Suprapubic skin (tissue), 4 donors: ENCODE data around the gene SENP6. TPM values are rescaled to one million over a fixed set of nuclear protein-coding genes. Genes with fewer than 3 reads are reported as not detected.
"Not testable (repeated sequence)": the region's sequence is repeated elsewhere in the genome, so short reads cannot be mapped to it uniquely, and the experiment has no call there.

ENCODE experiments used
- DNase-seq, 2 donors: peaks; one replicate each; pipeline ENCODE4 v3.0.0-alpha.2; 2019; ENCODE audit warnings: low spot score in 2 of 2
- H3K27ac ChIP-seq: fragments of 200-600 bp; sonication (generic); one replicate; pipeline ENCODE4 v1.5.1; 2019
- H3K27me3 ChIP-seq: fragments of 200-600 bp; sonication (generic); one replicate; pipeline ENCODE4 v1.5.1; 2019
- H3K36me3 ChIP-seq: fragments of 200-600 bp; sonication (generic); one replicate; pipeline ENCODE4 v1.5.1; 2019
- H3K4me1 ChIP-seq: fragments of 200-600 bp; sonication (generic); one replicate; pipeline ENCODE4 v1.5.1; 2019
- H3K4me3 ChIP-seq: fragments of 200-600 bp; sonication (generic); one replicate; pipeline ENCODE4 v1.5.1; 2019; ENCODE audit warnings: mild to moderate bottlenecking
- H3K9me3 ChIP-seq: fragments of 200-600 bp; sonication (generic); one replicate; pipeline ENCODE4 v1.5.1; 2019
- EP300 ChIP-seq: sonication (generic); formaldehyde crosslinking; IDR thresholded peaks from one replicate; pipeline ENCODE4 v1.6.1; 2017; ENCODE audit warnings: antibody characterized with exemption
- POLR2A ChIP-seq, 2 donors: fragments of 450-650 bp; IDR thresholded peaks; one replicate each; pipeline ENCODE4 v1.6.1; 2017; ENCODE audit warnings: antibody characterized with exemption in 2 of 2, mild to moderate bottlenecking in 2 of 2, moderate library complexity in 2 of 2
- POLR2AphosphoS5 ChIP-seq, 3 donors: sonication (generic); formaldehyde crosslinking; IDR thresholded peaks; one replicate each; pipeline ENCODE4 v1.6.1; 2017; ENCODE audit warnings: antibody characterized with exemption in 3 of 3
- WGBS: methylation state at CpG from one replicate; pipeline ENCODE4 v1.1.5; 2018; 5-methylcytosine and 5-hydroxymethylcytosine counted together
- total RNA-seq, 4 donors: library from RNA; depleted of rRNA; stranded (reverse); fragments of >200 nt; gene quantifications; one replicate each; pipeline ENCODE4 v1.1.0, GENCODE V29; 2016
- TF ChIP-seq, protein P1 (sequence below), 2 donors: fragments of 200-600 bp in 1 of 2; fragments of 450-650 bp in 1 of 2; sonication (generic) in 1 of 2; IDR thresholded peaks; one replicate each; pipeline ENCODE4 v1.5.1; 2016 to 2019; ENCODE audit warnings: antibody characterized with exemption in 2 of 2, mild to moderate bottlenecking in 1 of 2, moderate library complexity in 1 of 2

The SENP6 gene
- total RNA-seq, 4 donors from 2014 or later = 65.1 to 176 (median 83.2) TPM

- Histone ChIP-seq H3K4me1 (no peaks in the 10 kb centered on the region), H3K36me3 (peaks cover 48% of the 10 kb centered on the region), H3K4me3 (no peak overlapping the region), H3K27me3 (no peaks in the 10 kb centered on the region), H3K9me3 (no peaks in the 10 kb centered on the region), H3K27ac (no peak overlapping the region)
- DNase-seq = no peak
- WGBS = 76% methylated on average over 1 of the region's 1 CpG
- TF ChIP-seq POLR2A (IDR thresholded peaks at IDR 0.05) (no peak), POLR2AphosphoS5 (IDR thresholded peaks at IDR 0.05) (no peak), EP300 (no peak)
- TF ChIP-seq, protein P1, sequence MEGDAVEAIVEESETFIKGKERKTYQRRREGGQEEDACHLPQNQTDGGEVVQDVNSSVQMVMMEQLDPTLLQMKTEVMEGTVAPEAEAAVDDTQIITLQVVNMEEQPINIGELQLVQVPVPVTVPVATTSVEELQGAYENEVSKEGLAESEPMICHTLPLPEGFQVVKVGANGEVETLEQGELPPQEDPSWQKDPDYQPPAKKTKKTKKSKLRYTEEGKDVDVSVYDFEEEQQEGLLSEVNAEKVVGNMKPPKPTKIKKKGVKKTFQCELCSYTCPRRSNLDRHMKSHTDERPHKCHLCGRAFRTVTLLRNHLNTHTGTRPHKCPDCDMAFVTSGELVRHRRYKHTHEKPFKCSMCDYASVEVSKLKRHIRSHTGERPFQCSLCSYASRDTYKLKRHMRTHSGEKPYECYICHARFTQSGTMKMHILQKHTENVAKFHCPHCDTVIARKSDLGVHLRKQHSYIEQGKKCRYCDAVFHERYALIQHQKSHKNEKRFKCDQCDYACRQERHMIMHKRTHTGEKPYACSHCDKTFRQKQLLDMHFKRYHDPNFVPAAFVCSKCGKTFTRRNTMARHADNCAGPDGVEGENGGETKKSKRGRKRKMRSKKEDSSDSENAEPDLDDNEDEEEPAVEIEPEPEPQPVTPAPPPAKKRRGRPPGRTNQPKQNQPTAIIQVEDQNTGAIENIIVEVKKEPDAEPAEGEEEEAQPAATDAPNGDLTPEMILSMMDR (IDR thresholded peaks at IDR 0.05) = no peak
Measured at GRCh38 chr6:75693534-75693933, 91.9 kb downstream of the SENP6 start.

DNA sequence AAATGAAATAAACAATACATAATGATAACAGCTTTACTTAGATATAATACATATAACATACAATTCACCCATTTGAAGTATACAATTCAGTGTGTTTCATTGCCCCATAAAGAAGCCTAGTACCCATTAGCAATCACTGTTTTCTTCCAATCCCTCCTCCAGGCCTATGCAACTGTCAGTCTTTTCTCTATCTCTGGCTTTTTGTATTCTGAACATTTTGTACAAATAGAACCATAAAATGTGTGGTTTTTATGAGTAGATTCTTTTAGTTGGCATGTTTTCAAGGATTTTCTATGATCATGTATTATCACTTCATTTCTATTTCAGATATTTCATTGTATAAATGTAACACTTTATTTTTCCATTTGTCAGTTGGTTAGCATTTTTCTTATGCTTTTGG is 92.7 kb downstream of the SENP6 start:
- TF ChIP-seq POLR2A (IDR thresholded peaks at IDR 0.05) (no peak), EP300 (no peak), POLR2AphosphoS5 (IDR thresholded peaks at IDR 0.05) (no peak)
- TF ChIP-seq, protein P1 (IDR thresholded peaks at IDR 0.05) = no peak
- peaks cover 42% of the 10 kb centered on the region for H3K36me3 ChIP-seq
- H3K4me1 ChIP-seq = no peaks in the 10 kb centered on the region

GRCh38 chr6:75708334-75708733 is 106.7 kb downstream of the SENP6 start:
- H3K36me3 ChIP-seq = peaks cover 64% of the 10 kb centered on the region
- 95% methylated on average over 4 of the region's 4 CpGs for WGBS

More for the DNA sequence above, 92.7 kb downstream of the SENP6 start:
- H3K27me3 ChIP-seq = no peaks in the 10 kb centered on the region
- no peak overlapping the region for H3K4me3 ChIP-seq
- no peaks in the 10 kb centered on the region for H3K9me3 ChIP-seq
- H3K27ac ChIP-seq = no peak overlapping the region
- no peak for DNase-seq

DNA sequence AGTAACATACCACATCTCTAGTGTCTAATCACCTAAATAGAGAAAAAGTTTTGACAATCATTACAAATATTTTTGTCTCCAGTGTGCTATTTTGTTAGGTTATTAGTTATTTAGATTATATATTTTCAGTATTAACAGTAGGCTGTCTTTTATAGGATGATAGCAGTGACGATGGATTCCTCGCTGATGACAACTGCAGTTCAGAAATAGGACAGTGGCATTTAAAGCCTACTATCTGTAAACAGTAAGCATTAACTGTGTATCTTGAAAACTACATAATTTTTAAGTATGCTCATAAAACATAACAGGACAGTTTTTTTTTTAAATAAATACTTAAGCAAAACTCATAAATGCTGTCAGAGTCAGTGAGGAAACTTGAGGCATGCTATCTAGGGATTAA is 109.5 kb downstream of the SENP6 start:
- Histone ChIP-seq H3K4me3 (no peak overlapping the region), H3K27ac (no peak overlapping the region), H3K4me1 (no peaks in the 10 kb centered on the region), H3K9me3 (no peaks in the 10 kb centered on the region), H3K27me3 (no peaks in the 10 kb centered on the region), H3K36me3 (peaks cover 73% of the 10 kb centered on the region)
- no peak for DNase-seq
- TF ChIP-seq EP300 (no peak), POLR2A (IDR thresholded peaks at IDR 0.05) (no peak), POLR2AphosphoS5 (IDR thresholded peaks at IDR 0.05) (no peak)
- TF ChIP-seq, protein P1 (IDR thresholded peaks at IDR 0.05) = no peak
- 98% methylated on average over 2 of the region's 2 CpGs for WGBS

More at GRCh38 chr6:75708334-75708733, 106.7 kb downstream of the SENP6 start:
- H3K27me3 ChIP-seq, DNase-seq, H3K4me1 ChIP-seq, H3K4me3 ChIP-seq, H3K27ac ChIP-seq, H3K9me3 ChIP-seq: not testable (repeated sequence)

- Histone ChIP-seq H3K4me3 (no peak overlapping the region), H3K36me3 (peaks cover 20% of the 10 kb centered on the region), H3K27me3 (no peaks in the 10 kb centered on the region), H3K9me3 (no peaks in the 10 kb centered on the region), H3K4me1 (no peaks in the 10 kb centered on the region), H3K27ac (no peak overlapping the region)
- no peak for DNase-seq
- TF ChIP-seq EP300 (no peak), POLR2AphosphoS5 (IDR thresholded peaks at IDR 0.05) (no peak), POLR2A (IDR thresholded peaks at IDR 0.05) (no peak)
- TF ChIP-seq, protein P1 (IDR thresholded peaks at IDR 0.05) = no peak
- 95% methylated on average over 3 of the region's 3 CpGs for WGBS
Measured at GRCh38 chr6:75719133-75719532, 117.5 kb downstream of the SENP6 start.

DNA sequence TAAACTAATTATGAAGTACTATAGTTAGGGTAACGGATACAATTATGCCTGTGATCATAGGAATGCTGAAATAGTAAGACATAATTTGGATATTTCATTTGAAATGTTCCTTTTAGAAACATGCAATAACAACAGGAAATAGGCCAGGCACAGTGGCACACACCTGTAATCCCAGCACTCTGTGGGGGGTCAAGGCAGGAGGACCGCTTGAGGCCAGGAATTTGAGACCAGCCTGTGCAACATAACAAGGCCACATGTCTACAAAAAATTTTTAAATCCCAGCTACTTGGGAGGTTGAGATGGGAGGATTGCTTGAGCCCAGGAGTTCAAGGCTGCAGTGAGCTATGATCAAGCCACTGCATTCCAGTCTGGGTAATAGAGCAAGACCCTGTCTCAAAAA is 121.7 kb downstream of the SENP6 start:
- H3K36me3 ChIP-seq = no peaks in the 10 kb centered on the region
- no peak for TF ChIP-seq EP300
- TF ChIP-seq, protein P1 (IDR thresholded peaks at IDR 0.05) = no peak
- no peak for TF ChIP-seq POLR2A (IDR thresholded peaks at IDR 0.05)
- no peak for TF ChIP-seq POLR2AphosphoS5 (IDR thresholded peaks at IDR 0.05)
- H3K27ac ChIP-seq = no peak overlapping the region
- H3K4me1 ChIP-seq = no peaks in the 10 kb centered on the region
- no peak for DNase-seq
- no peak overlapping the region for H3K4me3 ChIP-seq
- H3K9me3 ChIP-seq = no peaks in the 10 kb centered on the region
- WGBS = 80% methylated on average over 2 of the region's 2 CpGs
- no peaks in the 10 kb centered on the region for H3K27me3 ChIP-seq
